IPS-11a (cell line): Measurements from ENCODE around the gene TMEM253.

ENCODE experiments used
- H3K4me3 ChIP-seq: one replicate; pipeline ENCODE4 v1.5.1; 2013; ENCODE audit warnings: low read depth, low read length, control low read depth

Gene TMEM253

GRCh38 chr14:21070610-21071224, 30.1 kb upstream of the TMEM253 start:
- peak overlapping the region; percentile 79 for H3K4me3 ChIP-seq

DNA sequence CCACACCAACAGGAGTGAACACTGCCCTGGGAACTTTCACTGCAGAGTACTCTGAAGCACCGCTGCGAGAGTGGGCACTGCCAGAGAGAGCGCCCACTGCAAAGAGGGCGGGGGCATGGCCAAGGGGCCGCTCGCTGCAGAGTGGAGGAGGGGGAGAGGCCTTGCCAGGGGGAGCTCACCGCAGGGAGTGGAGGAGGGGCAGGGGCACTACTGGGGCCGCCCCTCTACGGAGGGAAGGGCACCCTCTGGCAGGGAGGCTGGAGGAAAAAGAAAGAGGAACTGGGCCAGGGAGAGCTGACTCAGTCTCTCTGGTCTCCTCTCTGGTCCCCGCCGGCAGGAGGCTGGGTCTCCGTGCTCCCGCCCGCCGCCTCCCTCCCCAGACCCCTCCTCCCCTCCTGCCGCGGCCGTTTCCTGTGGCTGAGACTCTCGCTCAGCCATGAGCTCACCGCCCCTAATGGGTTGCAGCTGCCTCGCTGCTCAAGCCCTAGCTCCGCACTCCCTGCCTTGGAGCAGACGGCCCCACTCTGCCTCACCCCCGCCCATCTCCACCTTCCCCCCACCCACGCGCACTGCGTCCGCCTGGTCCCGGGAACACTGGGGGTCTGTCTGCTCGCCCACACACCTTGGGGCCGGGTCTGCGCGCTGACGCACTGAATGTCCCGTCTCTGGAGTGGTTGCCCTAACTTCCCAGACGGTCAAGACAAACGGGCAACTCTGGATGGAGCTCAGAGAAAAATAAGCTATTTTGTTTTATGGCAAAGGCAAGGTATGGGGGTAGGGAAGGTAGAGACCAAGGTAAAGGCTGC, 29.4 kb upstream of the TMEM253 start:
- H3K4me3 ChIP-seq: peak overlapping the region; percentile 79

GRCh38 chr14:21072031-21072473, 28.8 kb upstream of the TMEM253 start:
- H3K4me3 ChIP-seq: peak overlapping the region; percentile 79

- H3K4me3 ChIP-seq: no peak overlapping the region
Observed at GRCh38 chr14:21072781-21073339, 28.0 kb upstream of the TMEM253 start.

GRCh38 chr14:21073921-21074320, 26.9 kb upstream of the TMEM253 start:
- H3K4me3 ChIP-seq: no peak overlapping the region

DNA sequence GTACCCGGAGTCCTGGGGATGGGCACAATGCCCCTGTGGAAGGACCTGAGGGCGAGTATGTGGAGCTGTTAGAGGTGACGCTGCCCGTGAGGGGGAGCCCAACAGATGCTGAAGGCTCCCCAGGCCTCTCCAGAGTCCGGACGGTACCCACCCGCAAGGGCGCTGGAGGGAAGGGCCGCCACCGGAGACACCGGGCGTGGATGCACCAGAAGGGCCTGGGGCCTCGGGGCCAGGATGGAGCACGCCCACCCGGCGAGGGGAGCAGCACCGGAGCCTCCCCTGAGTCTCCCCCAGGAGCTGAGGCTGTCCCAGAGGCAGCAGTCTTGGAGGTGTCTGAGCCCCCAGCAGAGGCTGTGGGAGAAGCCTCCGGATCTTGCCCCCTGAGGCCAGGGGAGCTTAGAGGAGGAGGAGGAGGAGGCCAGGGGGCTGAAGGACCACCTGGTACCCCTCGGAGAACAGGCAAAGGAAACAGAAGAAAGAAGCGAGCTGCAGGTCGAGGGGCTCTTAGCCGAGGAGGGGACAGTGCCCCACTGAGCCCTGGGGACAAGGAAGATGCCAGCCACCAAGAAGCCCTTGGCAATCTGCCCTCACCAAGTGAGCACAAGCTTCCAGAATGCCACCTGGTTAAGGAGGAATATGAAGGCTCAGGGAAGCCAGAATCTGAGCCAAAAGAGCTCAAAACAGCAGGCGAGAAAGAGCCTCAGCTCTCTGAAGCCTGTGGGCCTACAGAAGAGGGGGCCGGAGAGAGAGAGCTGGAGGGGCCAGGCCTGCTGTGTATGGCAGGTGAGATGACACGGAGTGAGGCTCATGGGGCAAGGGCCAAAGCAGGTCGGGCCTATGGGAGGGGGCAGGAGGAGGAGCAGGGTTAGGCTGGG, 26.2 kb upstream of the TMEM253 start:
- H3K4me3 ChIP-seq: no peak overlapping the region

DNA sequence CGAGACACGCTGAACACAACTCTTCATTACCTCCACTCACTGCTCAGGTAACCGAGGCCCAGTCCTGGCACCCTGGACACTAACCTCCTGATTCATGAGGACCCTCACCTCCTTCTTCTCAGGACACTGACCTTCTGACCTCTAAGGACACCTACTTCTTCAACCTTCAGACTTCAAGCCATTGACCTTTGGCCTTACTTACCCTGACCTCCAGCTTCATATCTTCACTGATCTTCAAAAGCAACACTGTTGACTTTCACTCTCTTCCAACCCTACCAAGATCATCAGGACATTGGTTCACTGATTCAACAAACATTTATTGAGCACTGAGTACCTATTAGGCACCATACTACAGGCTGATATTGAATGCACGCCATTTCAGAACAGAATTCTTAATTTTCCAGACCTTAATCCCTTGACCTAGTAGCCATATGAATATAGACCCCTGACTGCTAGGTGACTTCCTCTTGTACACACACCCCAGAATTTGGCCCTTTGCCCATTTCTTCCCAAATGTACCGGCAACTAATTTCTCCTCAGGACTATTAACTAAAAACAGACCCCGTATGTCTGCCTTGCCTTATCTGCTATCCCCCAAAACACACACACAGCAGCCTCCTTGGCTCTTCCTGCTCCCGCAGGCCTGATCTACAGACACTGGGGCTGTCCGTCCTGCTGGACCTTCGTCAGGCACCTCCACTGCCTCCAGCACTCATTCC, 25.0 kb upstream of the TMEM253 start:
- H3K4me3 ChIP-seq: no peak overlapping the region

- no peak overlapping the region for H3K4me3 ChIP-seq
Observed at GRCh38 chr14:21077672-21078071, 23.2 kb upstream of the TMEM253 start.

DNA sequence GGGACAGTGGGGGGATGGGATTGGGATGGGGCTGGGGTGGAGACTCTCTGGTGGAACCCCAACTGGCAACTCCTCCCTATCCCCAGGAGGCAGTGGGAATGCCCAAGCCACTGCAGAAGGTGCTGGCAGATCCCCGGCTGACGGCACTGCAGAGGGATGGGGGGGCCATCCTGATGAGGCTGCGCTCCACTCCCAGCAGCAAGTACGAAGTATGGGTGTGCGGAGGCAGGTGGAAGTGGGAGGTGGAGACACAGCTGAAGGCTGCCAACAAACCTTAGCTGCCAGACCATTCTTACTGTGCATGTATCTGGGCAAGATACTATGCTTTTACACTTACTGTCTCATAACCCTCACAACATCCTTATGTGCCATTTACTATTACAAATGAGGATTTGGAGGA, 22.6 kb upstream of the TMEM253 start:
- H3K4me3 ChIP-seq: no peak overlapping the region

GRCh38 chr14:21078726-21079125, 22.1 kb upstream of the TMEM253 start:
- no peak overlapping the region for H3K4me3 ChIP-seq

GRCh38 chr14:21081521-21082142, 19.2 kb upstream of the TMEM253 start:
- H3K4me3 ChIP-seq: no peak overlapping the region

DNA sequence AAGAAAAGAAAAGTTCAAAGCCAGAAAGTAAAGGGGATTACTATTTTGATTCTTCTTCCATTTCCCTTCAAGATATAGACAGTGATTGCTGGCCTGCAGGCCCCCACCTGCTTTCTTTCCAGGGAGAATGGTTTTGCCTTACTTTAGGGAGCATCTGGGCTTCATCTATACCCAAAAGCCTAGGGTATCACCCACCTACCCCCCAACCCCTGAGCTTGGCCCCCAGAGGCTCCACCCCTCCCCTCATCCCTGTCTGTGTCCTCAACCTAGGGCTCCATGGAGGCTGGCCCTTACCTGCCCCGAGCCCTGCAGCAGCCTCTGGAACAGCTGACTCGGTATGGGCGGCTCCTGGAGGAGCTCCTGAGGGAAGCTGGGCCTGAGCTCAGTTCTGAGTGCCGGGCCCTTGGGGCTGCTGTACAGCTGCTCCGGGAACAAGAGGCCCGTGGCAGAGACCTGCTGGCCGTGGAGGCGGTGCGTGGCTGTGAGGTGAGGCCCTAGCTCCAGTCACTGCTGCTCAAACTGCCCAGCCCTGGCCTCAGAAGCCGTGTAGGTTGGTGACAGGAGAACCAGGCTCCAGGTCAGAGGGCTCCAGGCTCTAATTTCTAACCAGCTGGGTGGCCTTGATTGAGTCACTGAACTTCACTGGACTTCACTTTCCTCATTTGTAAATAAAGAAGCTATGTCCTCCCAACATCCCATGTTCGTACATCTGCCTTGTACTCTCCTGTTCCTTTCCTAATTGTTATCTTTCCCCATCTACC, 17.1 kb upstream of the TMEM253 start:
- H3K4me3 ChIP-seq: no peak overlapping the region

GRCh38 chr14:21084396-21084795, 16.5 kb upstream of the TMEM253 start:
- H3K4me3 ChIP-seq: no peak overlapping the region

GRCh38 chr14:21084998-21085853, 15.6 kb upstream of the TMEM253 start:
- no peak overlapping the region for H3K4me3 ChIP-seq

- H3K4me3 ChIP-seq: no peak overlapping the region
Observed at GRCh38 chr14:21086908-21087293, 14.0 kb upstream of the TMEM253 start.

- H3K4me3 ChIP-seq: no peak overlapping the region
Observed at GRCh38 chr14:21087294-21088091, 13.4 kb upstream of the TMEM253 start.

- no peak overlapping the region for H3K4me3 ChIP-seq
Observed at GRCh38 chr14:21088687-21089086, 12.2 kb upstream of the TMEM253 start.

DNA sequence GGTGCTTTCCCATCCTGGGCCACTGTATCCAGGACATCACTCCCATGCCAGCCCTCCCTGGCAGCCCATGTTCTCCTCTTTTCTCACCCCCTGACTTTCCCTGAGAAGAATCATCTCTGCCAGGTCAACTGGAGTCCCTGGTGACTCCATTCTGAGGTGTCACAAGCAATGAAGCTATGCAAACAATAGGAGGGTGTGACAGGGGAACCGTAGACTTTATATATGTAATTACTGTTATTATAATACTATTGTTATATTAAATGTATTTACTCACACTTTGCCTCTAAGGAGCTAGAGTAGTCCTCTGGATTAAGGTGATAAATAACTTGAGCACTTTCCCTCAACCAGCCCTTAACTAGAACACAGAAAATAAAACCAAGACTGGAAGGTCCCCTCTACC, 11.6 kb upstream of the TMEM253 start:
- H3K4me3 ChIP-seq: no peak overlapping the region
